HCT116 (cell line): Measurements from ENCODE around the gene KIAA2012. TPM values are rescaled to one million over a fixed set of nuclear protein-coding genes. Genes with fewer than 3 reads are reported as not detected.

Experiments
- ATAC-seq: fragments of 200-7000 bp; cut with Tn5 transposase; 2 replicates; pipeline ENCODE4 v1.9.1; 2020; ENCODE audit warnings: mild to moderate bottlenecking, moderate library complexity
- BruUV-seq: library from RNA; stranded (reverse); fragments of 400-500 nt; replicated peaks from 2 replicates; lab custom pipeline; 2021; lab: Mats Ljungman, UMichigan
- CTCF ChIA-PET: fragments of 300-600 bp; sonication (Branson Sonifier 250); formaldehyde crosslinking; loops from one replicate; lab custom pipeline; 2021; ENCODE audit warnings: antibody characterized with exemption; lab: Charles Lee
- POLR2A ChIA-PET: fragments of 300-600, 350-600 bp; sonication (Branson Sonifier 250); formaldehyde crosslinking; loops from one replicate; lab custom pipeline; 2021; ENCODE audit warnings: antibody characterized with exemption; lab: Charles Lee
- RAD21 ChIA-PET, 2 experiments: fragments of 300-600 bp; sonication (Branson Sonifier 250); formaldehyde crosslinking; loops; one replicate each; lab custom pipeline; 2023; ENCODE audit warnings: low total read pairs in 2 of 2; ENCODE audit not compliant: uncharacterized antibody in 2 of 2, unreplicated experiment in 2 of 2, low non-redundant PET in 1 of 2; lab: Charles Lee
- DNase-seq: peaks from one replicate; pipeline ENCODE4 v3.0.0-alpha.2; 2010; ENCODE audit warnings: low read depth, low spot score
- H2AFZ ChIP-seq: fragments of 200-600 bp; shearing (Covaris generic), sonication (generic); 2 replicates; pipeline ENCODE4 v1.6.1; 2017; ENCODE audit warnings: low read depth, mixed run types, mixed read lengths, antibody characterized with exemption, low read length; ENCODE audit not compliant: poor library complexity, severe bottlenecking
- H3K27ac ChIP-seq: 2 replicates; pipeline ENCODE4 v1.5.1; 2012; ENCODE audit warnings: low read depth, low read length
- H3K27me3 ChIP-seq: fragments of 200-600 bp; sonication (generic); 2 replicates; pipeline ENCODE4 v1.6.1; 2016; ENCODE audit warnings: mixed run types, low read length, mixed read lengths; ENCODE audit not compliant: insufficient read depth
- H3K36me3 ChIP-seq, 2 experiments: fragments of 200-500 bp in 1 of 2; fragments of 200-600 bp in 1 of 2; sonication (Bioruptor generic) in 1 of 2; sonication (generic) in 1 of 2; 2 replicates each; pipeline versions ENCODE4 v1.5.1 to v1.6.1; 2014 to 2016; ENCODE audit warnings: low read length in 2 of 2, inconsistent platforms in 1 of 2, mixed read lengths in 1 of 2, mixed run types in 1 of 2; ENCODE audit not compliant: insufficient read depth in 2 of 2, control insufficient read depth in 1 of 2
- H3K4me1 ChIP-seq, 2 experiments: fragments of 200-600 bp in 1 of 2; sonication (generic) in 1 of 2; 2 replicates each; pipeline versions ENCODE4 v1.5.1 to v1.6.1; 2012 to 2017; ENCODE audit warnings: low read length in 2 of 2, inconsistent platforms in 1 of 2, mild to moderate bottlenecking in 1 of 2, mixed read lengths in 1 of 2, mixed run types in 1 of 2, moderate library complexity in 1 of 2; ENCODE audit not compliant: insufficient read depth in 2 of 2, control insufficient read depth in 1 of 2
- H3K4me2 ChIP-seq: fragments of 200-600 bp; sonication (generic); 2 replicates; pipeline ENCODE4 v1.6.1; 2017; ENCODE audit warnings: mixed run types, low read length, mixed read lengths
- H3K4me3 ChIP-seq, 2 experiments: fragments of 200-600 bp in 1 of 2; sonication (generic) in 1 of 2; replicated peaks in 1 of 2; 2 replicates each; pipeline ENCODE4 v1.5.1; 2011 to 2016; ENCODE audit warnings: low read length in 2 of 2, control low read depth in 1 of 2, low read depth in 1 of 2, mild to moderate bottlenecking in 1 of 2, mixed read lengths in 1 of 2, mixed run types in 1 of 2
- H3K79me2 ChIP-seq: fragments of 200-600 bp; sonication (generic); 2 replicates; pipeline ENCODE4 v1.6.1; 2017; ENCODE audit warnings: mild to moderate bottlenecking, mixed run types, low read length, moderate library complexity, mixed read lengths; ENCODE audit not compliant: insufficient read depth
- H3K9ac ChIP-seq: fragments of 200-600 bp; sonication (generic); 2 replicates; pipeline ENCODE4 v1.6.1; 2016; ENCODE audit warnings: low read length, mixed read lengths
- H3K9me2 ChIP-seq: fragments of 200-600 bp; sonication (generic), shearing (Covaris generic); 2 replicates; pipeline ENCODE4 v1.6.1; 2017; ENCODE audit warnings: mixed run types, mild to moderate bottlenecking, moderate library complexity; ENCODE audit not compliant: insufficient read depth
- H3K9me3 ChIP-seq, 2 experiments: fragments of 200-500 bp in 1 of 2; fragments of 200-600 bp in 1 of 2; sonication (Bioruptor generic) in 1 of 2; sonication (generic) in 1 of 2; 2 replicates each; pipeline ENCODE4 v1.6.1; 2014 to 2017; ENCODE audit warnings: low read length in 2 of 2, mixed read lengths in 2 of 2, inconsistent platforms in 1 of 2, low read depth in 1 of 2, mild to moderate bottlenecking in 1 of 2, mixed run types in 1 of 2, moderate library complexity in 1 of 2; ENCODE audit not compliant: control insufficient read depth in 1 of 2, insufficient read depth in 1 of 2
- H4K20me1 ChIP-seq: fragments of 200-600 bp; sonication (generic), shearing (Covaris generic); 2 replicates; pipeline ENCODE4 v1.6.1; 2017; ENCODE audit warnings: mixed run types, mild to moderate bottlenecking, moderate library complexity; ENCODE audit not compliant: insufficient read depth
- ATF3 ChIP-seq: IDR thresholded peaks from 2 replicates; pipeline ENCODE4 v1.6.1; 2012
- CTCF ChIP-seq, 3 experiments: fragments of 200-600 bp in 1 of 3; sonication (generic) in 1 of 3; IDR thresholded peaks in 2 of 3; conservative IDR thresholded peaks in 1 of 3; 2 replicates each; pipeline ENCODE4 v1.5.1; 2012 to 2017; ENCODE audit warnings: low read depth in 2 of 3, low read length in 2 of 3, antibody characterized with exemption in 1 of 3, borderline replicate concordance in 1 of 3, control low read depth in 1 of 3, mild to moderate bottlenecking in 1 of 3, mixed read lengths in 1 of 3, mixed run types in 1 of 3, moderate library complexity in 1 of 3; ENCODE audit not compliant: insufficient read depth in 1 of 3
- EZH2phosphoT487 ChIP-seq: fragments of 200-600 bp; IDR thresholded peaks from 2 replicates; pipeline ENCODE4 v1.6.1; 2018; ENCODE audit warnings: antibody characterized with exemption, borderline replicate concordance
- MAX ChIP-seq: IDR thresholded peaks from 2 replicates; pipeline ENCODE4 v1.6.1; 2012
- POLR2A ChIP-seq: IDR thresholded peaks from 2 replicates; pipeline ENCODE4 v1.7.0; 2011; ENCODE audit warnings: borderline replicate concordance; ENCODE audit not compliant: insufficient read depth, insufficient read length; ENCODE audit errors: extremely low read depth
- POLR2AphosphoS5 ChIP-seq: IDR thresholded peaks from 2 replicates; pipeline ENCODE4 v1.6.1; 2011; ENCODE audit warnings: mild to moderate bottlenecking, low read depth, low read length, moderate library complexity
- REST ChIP-seq: IDR thresholded peaks from 2 replicates; pipeline ENCODE4 v1.6.1; 2012; ENCODE audit warnings: low read depth
- SIN3A ChIP-seq: IDR thresholded peaks from 2 replicates; pipeline ENCODE4 v1.6.1; 2012; ENCODE audit warnings: low read depth
- SP1 ChIP-seq: IDR thresholded peaks from 2 replicates; pipeline ENCODE4 v1.6.1; 2012; ENCODE audit warnings: low read depth
- SRF ChIP-seq: IDR thresholded peaks from 2 replicates; pipeline ENCODE4 v1.6.1; 2012; ENCODE audit warnings: low read depth
- TCF7L2 ChIP-seq: IDR thresholded peaks from 2 replicates; pipeline ENCODE4 v1.7.0; 2011; ENCODE audit warnings: borderline replicate concordance, inconsistent platforms; ENCODE audit not compliant: insufficient read depth, insufficient read length; ENCODE audit errors: extremely low read depth
- YY1 ChIP-seq: IDR thresholded peaks from 2 replicates; pipeline ENCODE4 v1.6.1; 2011; ENCODE audit warnings: low read length, low read depth, moderate library complexity, mild to moderate bottlenecking; ENCODE audit not compliant: insufficient replicate concordance; ENCODE audit errors: extremely low read depth
- ZBTB33 ChIP-seq: IDR thresholded peaks from 2 replicates; pipeline ENCODE4 v1.6.1; 2011; ENCODE audit warnings: mild to moderate bottlenecking, low read length, moderate library complexity; ENCODE audit not compliant: insufficient replicate concordance; ENCODE audit errors: extremely low read depth
- intact Hi-C: fragments of 100-400 bp; cut with micrococcal nuclease; formaldehyde crosslinking; loops from 2 replicates; pipeline ENCODE4 v1.10.0; 2022
- total RNA-seq: library from RNA; stranded (reverse); gene quantifications from one replicate; pipeline ENCODE4 v1.2.1, GENCODE V29; 2021; ENCODE audit not compliant: unreplicated experiment

The KIAA2012 gene
- total RNA-seq, 1 experiment from 2014 or later: not detected

- H4K20me1 ChIP-seq: no peaks in the 10 kb centered on the region
- H3K4me1 ChIP-seq: peaks cover 0 to 5% of the 10 kb centered on the region in 2 experiments; a peak in 3 of 4 replicates
- POLR2A ChIA-PET: no interaction called here
- no peak overlapping the region for H2AFZ ChIP-seq
- no peaks in the 10 kb centered on the region for H3K79me2 ChIP-seq
- H3K27me3 ChIP-seq: no peaks in the 10 kb centered on the region
- H3K27ac ChIP-seq: no peak overlapping the region
- no peak overlapping the region for H3K4me3 ChIP-seq
- intact Hi-C loops: no loop called here
- no TSS peak for BruUV-seq
- no peak for ATAC-seq
- H3K9me2 ChIP-seq: no peaks in the 10 kb centered on the region
- no peaks in the 10 kb centered on the region for H3K36me3 ChIP-seq
- no peak overlapping the region for H3K4me2 ChIP-seq
- TF ChIP-seq REST (no peak), CTCF (IDR thresholded peaks at IDR 0.05 in 2 of 3, conservative IDR thresholded peaks at IDR 0.05 in 1 of 3; ENCODE audit: borderline replicate concordance in 1 of 3, insufficient read depth in 1 of 3, low read depth in 2 of 3, low read length in 2 of 3) (no peak), TCF7L2 (no peak), MAX (no peak), POLR2A (no peak), POLR2AphosphoS5 (no peak), SP1 (no peak), EZH2phosphoT487 (no peak), SRF (no peak), ZBTB33 (no peak), SIN3A (no peak), YY1 (no peak), ATF3 (no peak)
- TF ChIP-seq, all 23 proteins: peak for 0
- CTCF ChIA-PET: no interaction called here
- Histone ChIP-seq H3K9ac (no peak overlapping the region), H3K9me3 (no peaks in the 10 kb centered on the region)
- RAD21 ChIA-PET: no interaction called here
- DNase-seq: no peak
Observed at GRCh38 chr2:202096736-202097135, 23.7 kb downstream of the KIAA2012 start.
